GM21423 (cell line): Measurements from ENCODE around the gene GAS7.
"Not testable (repeated sequence)": the region's sequence is repeated elsewhere in the genome, so short reads cannot be mapped to it uniquely, and the experiment has no call there.

ENCODE experiments used
- ATAC-seq: cut with Tn5 transposase; IDR thresholded peaks from one replicate; pipeline ENCODE4 v1.9.1; 2021; ENCODE audit warnings: mild to moderate bottlenecking, moderate library complexity; ENCODE audit not compliant: unreplicated experiment

GAS7 gene

DNA sequence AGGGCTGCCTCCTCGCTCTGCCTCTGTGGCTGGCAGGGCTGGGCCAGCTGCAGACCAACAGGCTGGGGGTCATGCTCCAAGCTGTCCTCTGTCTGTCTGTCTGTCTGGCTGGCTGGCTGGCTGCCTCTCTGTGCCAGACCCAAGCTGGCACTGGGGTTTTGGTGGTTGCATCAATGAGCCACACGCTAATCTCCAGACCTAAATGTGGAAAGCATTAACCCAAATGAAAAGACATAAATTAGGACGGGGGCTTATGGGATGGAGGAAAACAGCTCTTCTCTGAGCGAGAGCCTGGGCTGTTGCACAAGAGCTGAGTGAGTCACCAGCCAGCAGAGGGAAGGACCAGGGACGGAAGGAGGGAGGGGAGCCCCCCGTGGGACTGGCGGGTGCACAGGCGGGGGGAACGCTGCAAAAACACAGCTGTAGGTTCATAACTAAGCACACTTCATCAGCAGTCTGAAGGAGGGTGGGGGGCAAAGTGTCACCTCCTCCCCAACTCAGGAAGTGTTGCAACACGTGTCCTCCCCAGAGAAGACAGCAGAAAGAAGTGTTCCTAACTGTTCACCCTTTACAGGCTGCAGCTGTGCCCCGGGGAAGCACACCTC is 83.4 kb downstream of the GAS7 start:
- ATAC-seq = peak; percentile 36

DNA sequence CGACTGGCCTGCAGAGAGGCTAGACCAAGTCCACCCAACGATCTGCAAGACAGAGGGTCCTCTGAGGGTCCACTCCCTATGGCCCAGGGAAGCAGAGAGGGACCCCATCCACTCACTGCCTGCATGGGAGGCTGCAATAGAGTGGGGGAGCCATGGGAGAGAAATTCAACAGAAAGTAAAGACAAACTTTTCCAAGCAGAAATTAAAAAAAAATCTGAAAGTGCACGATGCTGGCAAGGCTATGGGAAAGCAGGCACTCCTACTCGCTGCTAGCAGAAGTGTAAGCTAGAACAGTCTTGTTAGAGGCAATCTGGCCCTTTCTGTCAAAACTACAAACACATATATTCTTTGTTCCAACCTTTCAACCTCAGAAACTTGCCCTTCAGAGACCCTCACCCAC is 85.4 kb downstream of the GAS7 start:
- ATAC-seq = no peak

DNA sequence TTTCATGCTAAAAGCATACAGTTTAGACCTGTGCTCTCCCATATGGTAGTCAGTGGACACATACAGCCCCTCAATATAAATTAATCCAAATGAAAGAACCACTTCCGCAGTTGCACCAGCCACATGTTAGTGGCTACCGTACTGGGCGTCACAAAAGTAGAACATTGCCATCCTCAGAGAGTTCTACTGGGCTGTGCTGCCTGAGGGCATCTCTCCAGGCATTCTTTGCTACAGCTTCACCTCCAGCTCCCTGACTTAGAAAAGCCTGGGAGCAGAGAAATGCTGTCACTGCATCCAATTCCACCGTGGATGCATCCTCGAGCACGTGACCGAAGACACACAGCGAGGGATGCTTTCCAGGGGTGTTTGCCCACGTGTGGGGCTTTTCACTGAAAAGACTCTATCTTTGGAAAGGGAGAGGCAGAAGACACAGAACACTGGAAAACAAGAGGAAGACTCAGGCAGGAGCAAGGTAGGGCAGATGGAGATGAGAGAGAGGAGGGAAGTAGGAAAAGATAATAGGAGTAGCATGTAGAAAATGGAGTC is 86.4 kb downstream of the GAS7 start:
- ATAC-seq = no peak

DNA sequence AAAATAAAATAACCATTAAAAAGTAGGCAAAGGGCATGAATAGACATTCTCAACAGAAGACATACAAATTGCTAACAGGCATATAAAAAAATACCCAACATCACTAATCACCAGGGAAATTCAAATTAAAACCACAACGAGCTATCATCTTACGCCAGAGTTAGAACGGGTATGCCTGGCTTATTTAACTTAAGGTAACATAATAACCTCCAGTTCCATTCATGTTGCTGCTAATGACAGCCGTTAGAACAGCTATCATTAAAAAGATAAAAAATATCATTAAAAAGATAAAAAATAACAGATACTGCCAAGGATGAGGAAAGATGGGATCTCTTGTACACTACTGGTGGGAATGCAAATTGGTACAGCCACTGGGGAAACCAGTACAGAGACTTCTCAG is 89.3 kb downstream of the GAS7 start:
- ATAC-seq = no peak

DNA sequence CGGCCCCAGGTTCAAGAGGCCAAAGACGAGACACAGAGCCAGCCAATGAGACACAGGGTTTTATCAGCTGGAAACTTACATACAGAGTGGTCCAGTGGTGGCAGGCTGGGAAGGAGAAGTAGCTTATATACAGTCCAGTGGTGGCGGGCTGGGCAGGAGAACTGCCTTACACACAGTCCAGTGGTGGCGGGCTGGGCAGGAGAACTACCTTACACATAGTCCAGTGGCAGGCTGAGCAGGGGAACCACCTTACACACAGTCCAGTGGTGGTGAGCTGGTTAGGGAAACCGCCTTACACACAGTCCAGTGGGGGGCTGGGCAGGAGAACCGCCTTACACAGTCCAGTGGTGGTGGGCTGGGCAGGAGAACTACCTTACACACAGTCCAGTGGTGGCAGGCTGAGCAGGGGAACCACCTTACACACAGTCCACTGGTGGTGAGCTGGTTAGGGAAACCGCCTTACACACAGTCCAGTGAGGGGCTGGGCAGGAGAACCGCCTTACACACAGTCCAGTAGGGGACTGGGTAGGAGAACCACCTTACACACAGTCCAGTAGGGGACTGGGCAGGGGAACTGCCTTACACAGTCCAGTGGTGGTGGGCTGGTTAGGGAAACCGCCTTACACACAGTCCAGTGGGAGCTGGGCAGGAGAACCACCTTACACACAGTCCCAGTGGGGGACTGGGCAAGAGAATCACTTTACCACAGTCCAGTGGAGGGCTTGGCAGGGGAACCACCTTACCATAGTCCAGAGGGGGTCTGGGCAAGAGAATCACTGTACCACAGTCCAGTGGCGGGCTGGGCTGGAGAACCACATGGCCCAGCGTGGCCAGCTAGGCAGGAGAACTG is 90.9 kb downstream of the GAS7 start:
- no peak for ATAC-seq

DNA sequence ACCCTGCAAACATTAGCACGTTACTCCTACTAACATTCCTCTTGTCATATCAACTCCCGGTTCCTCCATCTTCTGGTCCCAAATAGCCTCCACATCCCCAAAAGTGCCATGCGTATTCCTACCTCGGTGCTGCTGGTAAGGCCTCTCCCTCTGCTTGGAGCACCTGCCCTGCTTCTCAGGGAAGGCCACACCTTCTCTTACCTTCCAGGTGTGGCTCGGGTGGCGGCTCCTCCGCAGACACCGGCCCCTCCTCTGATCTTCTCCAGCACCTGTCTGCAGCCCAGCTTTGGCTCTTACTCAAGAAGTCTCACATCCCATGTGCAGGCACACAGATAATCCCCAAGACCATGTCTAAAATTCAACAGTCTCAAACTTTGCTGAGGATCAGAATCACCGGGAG is 92.3 kb downstream of the GAS7 start:
- ATAC-seq = no peak

DNA sequence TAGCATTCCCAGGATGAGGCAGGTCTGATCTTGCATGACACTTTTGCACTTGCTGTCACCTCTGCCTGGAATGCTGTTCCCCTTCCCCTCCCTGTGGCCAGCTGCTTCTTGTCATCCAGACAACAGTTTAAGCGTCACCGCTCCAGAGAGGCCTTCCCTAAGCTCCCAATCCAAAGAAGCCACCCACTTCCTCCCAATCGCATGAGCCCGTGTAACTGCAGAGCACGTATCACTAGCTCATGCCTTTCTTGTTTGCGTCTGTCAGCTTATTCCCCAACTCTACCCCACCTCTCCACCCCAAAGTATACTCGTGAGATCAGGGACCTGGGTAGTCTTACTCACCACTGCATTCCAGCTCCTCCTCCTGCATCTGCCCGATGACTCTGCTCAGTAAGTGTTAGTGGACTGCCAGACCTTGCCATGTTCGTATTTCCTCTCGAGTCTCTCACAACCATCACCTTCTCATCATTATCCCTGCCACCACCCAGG is 92.8 kb downstream of the GAS7 start:
- ATAC-seq = no peak

DNA sequence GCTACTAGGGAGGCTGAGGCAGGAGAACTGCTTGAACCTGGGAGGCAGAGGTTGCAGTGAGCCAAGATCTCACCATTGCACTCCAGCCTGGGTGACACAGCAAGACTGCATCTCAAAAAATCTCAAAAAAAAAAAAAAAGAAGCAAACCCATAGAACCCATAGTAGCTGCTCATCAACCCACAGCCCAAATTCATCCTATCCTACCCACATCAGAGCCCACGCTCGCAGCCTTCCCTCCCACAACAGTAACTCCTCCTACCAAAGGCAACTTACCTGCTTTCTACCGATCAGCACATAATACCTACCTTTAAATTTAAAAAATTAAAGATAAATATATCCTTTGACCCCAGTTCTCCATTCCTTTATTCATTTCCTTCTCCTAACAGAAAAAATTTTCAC is 94.7 kb downstream of the GAS7 start:
- ATAC-seq = no peak

DNA sequence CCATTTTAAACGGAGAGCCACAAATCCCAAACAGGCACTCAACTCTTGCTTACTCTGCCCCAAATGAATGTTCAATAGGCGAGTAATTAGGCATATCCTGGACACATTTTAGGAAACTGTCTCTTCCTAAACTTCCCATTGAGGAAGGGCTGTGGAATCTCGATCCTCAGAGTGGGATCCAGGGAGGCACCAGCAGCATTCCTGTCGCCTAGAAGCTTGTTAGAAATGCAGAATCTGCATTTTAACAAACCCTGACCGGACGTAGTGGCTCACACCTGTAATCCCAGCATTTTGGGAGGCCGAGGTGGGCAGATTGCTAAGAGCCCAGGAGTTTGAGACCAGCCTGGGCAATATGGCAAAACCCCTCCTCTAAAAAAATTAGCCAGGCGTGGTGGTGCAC is 95.6 kb downstream of the GAS7 start:
- ATAC-seq = no peak

DNA sequence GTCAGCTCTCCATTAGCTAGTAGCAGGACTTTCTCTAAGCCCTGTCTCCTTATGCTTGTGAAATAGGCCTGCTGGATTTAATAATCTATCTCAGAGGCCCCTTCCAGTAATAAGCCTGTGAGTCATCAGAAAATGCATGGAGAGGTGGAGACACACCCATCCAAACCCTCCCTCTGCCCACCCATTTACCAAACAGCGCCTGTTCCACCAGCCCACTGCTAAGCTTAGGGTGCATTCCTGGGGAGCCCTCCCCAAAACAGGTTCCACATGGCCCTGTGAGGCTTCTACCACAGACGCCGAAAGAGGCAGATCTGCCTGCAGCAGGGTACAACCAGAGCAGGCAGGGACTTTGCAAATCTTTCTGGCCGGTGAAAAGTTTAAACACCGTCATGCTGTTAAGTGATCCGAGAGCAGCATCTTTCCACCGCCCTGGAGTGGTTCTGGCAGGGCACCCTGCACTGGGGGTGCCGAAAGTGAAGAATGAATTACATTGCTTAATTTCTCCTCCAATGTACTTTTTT is 99.3 kb downstream of the GAS7 start:
- ATAC-seq = no peak

DNA sequence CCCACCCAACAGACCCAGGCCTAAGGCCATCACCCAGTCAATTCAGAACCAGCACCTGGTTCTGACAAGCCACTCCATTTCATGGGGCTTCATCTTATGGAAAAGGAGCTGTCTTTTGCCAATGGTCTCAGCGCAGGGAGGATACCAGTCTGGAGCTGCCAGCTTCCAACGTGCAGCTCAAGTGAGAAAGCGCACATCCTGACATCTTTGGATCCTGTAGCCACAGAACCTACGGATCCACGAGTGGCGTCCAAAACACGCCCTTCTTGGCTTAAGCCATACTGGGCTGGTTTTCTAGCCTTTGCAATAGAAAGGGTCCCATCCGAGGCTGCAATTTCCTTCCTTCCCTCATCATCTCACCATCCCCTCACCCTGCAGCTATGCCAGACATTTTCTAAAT is 101.8 kb downstream of the GAS7 start:
- no peak for ATAC-seq

DNA sequence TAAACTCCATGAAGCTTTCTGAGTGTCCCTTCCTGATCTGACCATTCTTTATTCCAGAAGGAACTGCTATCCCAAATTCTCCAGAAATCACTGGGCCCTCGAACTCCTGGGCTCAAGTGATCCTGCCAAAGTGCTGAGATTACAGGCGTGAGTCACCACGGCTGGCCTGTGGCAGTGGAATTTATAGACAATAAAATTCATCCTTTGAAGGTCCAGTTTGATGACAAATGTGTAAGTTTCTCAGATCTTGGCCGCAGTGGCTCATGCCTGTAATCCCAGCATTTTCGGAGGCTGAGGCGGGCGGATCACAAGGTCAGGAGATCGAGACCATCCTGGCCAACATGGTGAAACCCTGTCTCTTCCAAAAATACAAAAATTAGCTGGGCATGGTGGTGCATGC is 103.1 kb downstream of the GAS7 start:
- not testable (repeated sequence) for ATAC-seq

DNA sequence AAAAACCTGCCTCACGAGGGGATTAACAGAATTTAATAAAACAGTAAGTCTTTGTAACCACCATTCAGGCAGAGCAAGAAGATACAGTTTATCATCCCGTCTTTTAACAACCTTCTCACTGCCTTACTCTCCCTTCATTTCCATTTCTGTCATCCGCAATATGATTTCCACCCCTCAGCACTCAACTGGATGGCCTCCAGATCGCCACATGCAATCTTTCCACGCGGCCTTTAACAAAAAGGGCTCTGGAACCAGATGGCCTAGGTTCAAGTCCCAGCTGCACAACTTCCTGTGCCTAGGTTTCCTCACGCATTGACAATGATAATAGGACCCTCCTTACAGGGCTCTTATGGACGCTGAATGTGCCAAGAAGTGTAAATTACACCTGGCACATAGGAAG is 103.6 kb downstream of the GAS7 start:
- no peak for ATAC-seq

DNA sequence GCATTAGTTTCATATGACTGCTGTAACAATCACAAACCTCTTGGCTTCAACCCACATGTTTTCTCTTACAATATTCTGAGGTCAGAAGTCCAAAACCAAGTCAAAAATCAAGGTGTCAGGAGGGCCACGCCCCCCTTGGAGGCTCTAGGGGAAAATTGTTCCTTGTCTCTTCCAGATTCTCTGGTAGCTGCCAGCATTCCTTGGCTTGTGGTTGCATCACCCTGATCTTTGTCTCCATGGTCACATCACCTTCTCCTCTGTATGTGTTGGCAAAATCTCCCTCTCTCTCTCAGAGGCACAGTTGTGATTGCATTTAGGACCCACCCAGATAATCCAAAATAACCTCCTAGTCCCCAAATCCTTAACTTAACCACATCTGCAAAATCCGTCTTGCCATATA is 105.8 kb downstream of the GAS7 start:
- ATAC-seq = no peak

DNA sequence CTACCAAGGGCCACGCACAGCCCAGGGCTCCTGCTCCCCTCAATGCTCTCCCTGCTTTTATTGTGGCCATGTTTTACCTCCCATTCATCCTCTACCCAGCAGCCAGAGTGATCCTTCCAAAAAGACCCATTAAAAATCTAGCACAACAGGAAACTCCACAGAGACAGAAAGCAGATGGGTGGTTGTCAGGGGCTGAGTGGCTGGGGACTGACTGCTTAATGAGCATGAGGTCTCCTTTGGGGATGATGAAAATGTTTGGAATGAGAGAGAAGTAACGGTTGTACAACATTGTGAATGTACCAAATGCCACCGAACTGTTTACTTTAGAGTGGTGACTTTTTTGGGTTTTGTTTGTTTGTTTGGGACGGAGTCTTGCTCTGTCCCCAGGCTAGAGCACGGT is 107.4 kb downstream of the GAS7 start:
- ATAC-seq = no peak

DNA sequence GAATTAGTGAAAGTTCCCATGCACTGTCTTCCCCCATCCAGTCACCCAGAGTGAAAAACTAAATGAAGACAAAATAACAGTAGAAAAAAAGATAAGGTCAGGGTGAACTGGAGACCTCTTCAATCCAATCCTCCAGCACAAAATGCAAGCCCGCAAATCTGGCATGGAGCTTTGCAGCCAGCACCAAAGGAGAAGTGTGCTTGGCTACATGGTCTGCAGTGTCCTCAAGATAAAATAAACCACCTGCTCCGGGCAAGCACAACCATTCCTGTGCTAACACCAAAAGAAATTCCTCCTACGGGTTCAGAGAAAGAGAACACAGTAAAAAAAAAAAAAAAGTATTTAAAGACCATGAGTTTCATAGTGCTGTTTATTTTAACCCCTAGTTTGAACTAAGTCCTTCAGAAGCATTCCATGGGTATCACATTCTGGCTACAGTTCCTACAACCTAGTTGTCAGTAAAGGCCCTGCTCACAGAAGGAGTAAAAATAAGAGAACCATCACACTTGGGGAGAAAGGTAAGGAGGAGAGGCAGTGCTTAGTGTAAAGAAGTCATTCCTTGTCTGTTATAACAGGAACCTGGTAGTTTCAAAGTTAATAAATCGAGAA is 109.1 kb downstream of the GAS7 start:
- ATAC-seq = no peak

DNA sequence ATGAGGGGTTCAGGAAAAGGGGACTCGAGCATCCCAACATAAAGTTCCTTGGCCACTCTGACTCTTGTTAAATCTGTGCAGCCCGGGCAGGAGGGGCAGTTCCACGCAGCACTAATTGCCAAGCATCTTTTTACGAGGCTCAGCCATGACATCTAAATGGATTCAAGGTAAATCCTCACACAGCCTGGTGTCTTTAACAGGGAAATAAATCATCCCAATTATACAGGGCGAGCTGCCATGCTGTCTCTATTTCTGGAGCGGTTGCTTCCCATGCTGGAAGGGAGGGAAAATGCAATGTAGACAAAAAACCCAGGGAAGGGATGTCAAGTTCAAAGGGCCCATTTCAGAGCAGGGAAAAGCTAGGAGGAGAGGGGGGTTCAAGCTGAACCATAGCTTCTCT is 110.0 kb downstream of the GAS7 start:
- no peak for ATAC-seq

DNA sequence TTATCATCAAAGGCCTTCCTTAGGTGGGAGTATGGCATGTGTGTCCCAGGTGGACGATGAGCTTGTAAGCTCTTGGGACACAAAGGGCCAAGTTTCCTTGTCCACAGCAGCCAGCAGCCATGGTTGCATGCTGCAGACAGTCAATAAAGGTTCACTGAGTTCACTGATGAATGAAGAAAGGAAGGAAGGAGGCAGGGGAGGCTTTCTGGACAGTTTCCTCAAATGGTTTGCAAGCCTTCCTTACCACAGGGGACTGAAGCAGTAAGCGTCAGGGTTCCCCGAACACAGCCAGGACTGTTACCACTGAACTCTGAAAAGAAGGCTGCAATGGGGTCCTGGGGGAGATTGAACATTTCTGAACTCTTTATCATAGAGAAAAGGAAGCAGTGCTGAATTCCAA is 111.1 kb downstream of the GAS7 start:
- ATAC-seq = no peak

DNA sequence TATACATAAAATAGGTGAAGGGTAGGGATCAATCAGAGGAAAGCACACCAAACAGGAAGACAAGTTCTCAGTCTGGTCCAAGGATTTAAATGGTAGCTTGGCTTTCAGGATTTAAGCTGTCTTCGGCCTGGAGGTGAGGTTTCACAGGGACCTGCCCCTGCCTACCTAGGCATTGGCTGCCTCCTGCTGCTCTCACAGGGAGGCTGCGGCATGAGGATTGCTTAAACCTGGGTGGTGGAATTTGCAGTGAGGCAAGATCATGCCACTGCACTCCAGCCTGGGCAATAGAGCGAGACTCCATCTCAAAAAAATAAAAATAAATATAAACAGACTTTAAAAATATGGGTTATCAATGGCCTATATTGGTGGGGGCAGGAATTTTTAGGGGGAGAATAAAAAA is 114.5 kb downstream of the GAS7 start:
- no peak for ATAC-seq

DNA sequence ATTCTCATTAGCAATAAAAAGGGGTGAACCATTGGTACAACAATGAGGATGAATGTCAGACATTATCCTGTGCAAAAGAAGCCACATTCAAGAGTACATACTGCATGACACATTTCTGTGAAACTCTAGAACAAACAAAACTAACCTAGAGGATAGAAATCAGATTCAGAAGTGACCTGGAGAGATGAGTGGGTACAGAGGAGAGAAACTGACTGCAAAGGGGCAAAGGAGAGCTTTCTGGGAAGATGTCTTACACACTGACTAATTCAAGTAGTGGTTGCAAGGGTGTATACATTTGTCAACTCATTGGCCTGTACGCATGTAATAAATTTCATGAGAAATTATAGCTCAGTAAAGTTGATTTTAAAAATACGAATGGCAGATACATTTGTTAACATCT is 115.6 kb downstream of the GAS7 start:
- ATAC-seq = no peak

DNA sequence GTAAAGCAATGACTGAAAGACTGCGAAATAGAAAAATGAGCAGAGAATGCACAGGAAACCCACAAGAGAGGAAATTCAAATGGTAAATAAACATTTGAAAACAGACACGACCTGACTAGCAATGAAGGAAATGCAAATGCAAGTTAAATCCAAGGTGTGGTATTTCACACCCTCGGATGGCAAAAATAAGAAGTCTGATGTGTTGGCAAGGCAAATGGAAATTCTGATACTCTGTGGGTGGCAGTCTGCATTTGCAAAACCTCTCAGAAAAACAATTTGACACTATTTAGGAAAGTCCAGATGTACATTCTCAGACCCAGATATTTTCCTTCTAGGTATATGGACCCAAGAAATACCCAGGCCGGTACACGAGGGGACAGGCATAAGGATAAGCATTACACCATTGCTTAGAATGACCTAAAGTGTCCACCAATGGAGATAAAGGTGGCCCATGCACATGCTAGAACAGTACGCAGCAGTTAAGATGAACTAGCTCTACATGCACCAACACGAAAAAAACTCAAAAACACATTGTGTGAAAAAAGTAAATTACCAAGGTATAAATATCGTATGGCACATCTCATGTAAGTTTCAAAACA is 116.7 kb downstream of the GAS7 start:
- no peak for ATAC-seq
